H1 (cell line): ENCODE results near the gene CDR2. TPM values are rescaled to one million over a fixed set of nuclear protein-coding genes. Genes with fewer than 3 reads are reported as not detected.

Experiments
- CTCF ChIA-PET: fragments of 300-600 bp; sonication (Branson Sonifier 250); formaldehyde crosslinking; loops from one replicate; lab custom pipeline; 2021; ENCODE audit not compliant: partially characterized antibody; lab: Charles Lee
- POLR2A ChIA-PET: fragments of 300-600 bp; sonication (Branson Sonifier 250); formaldehyde crosslinking; loops from one replicate; lab custom pipeline; 2021; ENCODE audit warnings: inconsistent platforms; ENCODE audit not compliant: partially characterized antibody; lab: Charles Lee
- DNase-seq, 2 experiments: peaks; one replicate each; pipeline versions ENCODE4 v3.0.0 to v3.0.0-alpha.2; 2010 to 2022; ENCODE audit warnings: low spot score in 2 of 2, low read depth in 1 of 2, mixed read lengths in 1 of 2
- FAIRE-seq: peaks from 2 replicates; lab custom pipeline; 2011; peaks lifted over from hg19 to GRCh38; lab: Jason Lieb, UNC
- H2AFZ ChIP-seq: 2 replicates; pipeline ENCODE4 v1.8.1; 2012; ENCODE audit warnings: low read length, inconsistent platforms
- H2AK5ac ChIP-seq: 2 replicates; pipeline ENCODE4 v1.6.1; 2013; ENCODE audit warnings: low read depth, low read length
- H2BK120ac ChIP-seq: replicated peaks from 2 replicates; pipeline ENCODE3; 2013; ENCODE audit warnings: low read depth, low read length, inconsistent platforms
- H2BK12ac ChIP-seq: 2 replicates; pipeline ENCODE4 v1.6.1; 2013; ENCODE audit warnings: low read depth, low read length
- H2BK15ac ChIP-seq: 2 replicates; pipeline ENCODE4 v1.6.1; 2013; ENCODE audit warnings: low read length
- H2BK20ac ChIP-seq: 2 replicates; pipeline ENCODE4 v1.6.1; 2013; ENCODE audit warnings: low read length
- H2BK5ac ChIP-seq: 2 replicates; pipeline ENCODE4 v1.6.1; 2013; ENCODE audit warnings: low read depth, low read length
- H3K14ac ChIP-seq: 2 replicates; pipeline ENCODE4 v1.6.1; 2013; ENCODE audit warnings: inconsistent platforms; ENCODE audit not compliant: insufficient read length
- H3K18ac ChIP-seq: 2 replicates; pipeline ENCODE4 v1.6.1; 2013; ENCODE audit warnings: low read length; ENCODE audit errors: extremely low read depth
- H3K23ac ChIP-seq: 2 replicates; pipeline ENCODE4 v1.6.1; 2013; ENCODE audit warnings: inconsistent platforms; ENCODE audit not compliant: insufficient read length
- H3K23me2 ChIP-seq: 2 replicates; pipeline ENCODE4 v1.6.1; 2013; ENCODE audit warnings: low read depth, low read length
- H3K27ac ChIP-seq: 2 replicates; pipeline ENCODE4 v1.6.1; 2011; ENCODE audit warnings: low read depth, low read length, inconsistent platforms
- H3K27me3 ChIP-seq, 4 experiments: replicated peaks in 1 of 4; 1 replicate in 1 of 4; 2 replicates in 3 of 4; pipeline versions ENCODE4 v1.6.1 to v1.8.1; 2011 to 2013; ENCODE audit warnings: low read length in 3 of 4, mild to moderate bottlenecking in 3 of 4, inconsistent platforms in 2 of 4, mixed read lengths in 2 of 4, moderate library complexity in 1 of 4; ENCODE audit not compliant: control insufficient read depth in 3 of 4, insufficient read depth in 3 of 4; ENCODE audit errors: extremely low read depth in 1 of 4
- H3K36me3 ChIP-seq, 4 experiments: 2 replicates each; pipeline versions ENCODE4 v1.6.1 to v1.8.1; 2011 to 2013; ENCODE audit warnings: mild to moderate bottlenecking in 4 of 4, low read length in 3 of 4, moderate library complexity in 2 of 4, control low read depth in 1 of 4, inconsistent platforms in 1 of 4; ENCODE audit not compliant: insufficient read depth in 4 of 4, control insufficient read depth in 2 of 4
- H3K4ac ChIP-seq: replicated peaks from 2 replicates; pipeline ENCODE3; 2013; ENCODE audit warnings: low read length, low read depth, mixed read lengths, inconsistent platforms; ENCODE audit not compliant: insufficient read length
- H3K4me1 ChIP-seq, 4 experiments: replicated peaks in 1 of 4; 1 replicate in 1 of 4; 2 replicates in 3 of 4; pipeline versions ENCODE4 v1.6.1 to v1.8.1; 2011 to 2013; ENCODE audit warnings: low read length in 3 of 4, inconsistent platforms in 2 of 4, mixed read lengths in 1 of 4; ENCODE audit not compliant: insufficient read depth in 4 of 4, control insufficient read depth in 3 of 4
- H3K4me2 ChIP-seq, 2 experiments: 2 replicates each; pipeline versions ENCODE4 v1.6.1 to v1.8.1; 2011 to 2013; ENCODE audit warnings: low read depth in 2 of 2, low read length in 2 of 2, control low read depth in 1 of 2, inconsistent platforms in 1 of 2, mild to moderate bottlenecking in 1 of 2; ENCODE audit not compliant: insufficient read depth in 1 of 2
- H3K4me3 ChIP-seq, 4 experiments: fragments of 200-600, 300-600 bp in 1 of 4; sonication (generic), shearing (Covaris generic), sonication (Bioruptor Twin) in 1 of 4; 2 replicates each; pipeline versions ENCODE4 v1.5.1 to v1.8.1; 2011 to 2016; ENCODE audit warnings: low read length in 4 of 4, low read depth in 3 of 4, control low read depth in 2 of 4, inconsistent platforms in 2 of 4, mild to moderate bottlenecking in 2 of 4, mixed read lengths in 1 of 4, moderate library complexity in 1 of 4; ENCODE audit not compliant: insufficient read depth in 2 of 4; ENCODE audit errors: extremely low read depth in 1 of 4
- H3K56ac ChIP-seq: replicated peaks from 2 replicates; pipeline ENCODE3; 2013; ENCODE audit warnings: low read depth, mild to moderate bottlenecking, mixed read lengths, low read length, inconsistent platforms; ENCODE audit not compliant: insufficient read length
- H3K79me1 ChIP-seq: 2 replicates; pipeline ENCODE4 v1.6.1; 2013; ENCODE audit warnings: low read depth, low read length, control low read depth
- H3K79me2 ChIP-seq, 2 experiments: 2 replicates each; pipeline versions ENCODE4 v1.6.1 to v1.8.1; 2012 to 2013; ENCODE audit warnings: low read length in 2 of 2, mild to moderate bottlenecking in 2 of 2, inconsistent platforms in 1 of 2; ENCODE audit not compliant: insufficient read depth in 2 of 2, control insufficient read depth in 1 of 2
- H3K9ac ChIP-seq, 4 experiments: replicated peaks in 1 of 4; 1 replicate in 1 of 4; 2 replicates in 3 of 4; pipeline versions ENCODE4 v1.6.1 to v1.8.1; 2011 to 2013; ENCODE audit warnings: low read depth in 3 of 4, low read length in 3 of 4, control low read depth in 2 of 4, mild to moderate bottlenecking in 2 of 4, moderate library complexity in 2 of 4, inconsistent platforms in 1 of 4; ENCODE audit errors: extremely low read depth in 1 of 4
- H3K9me3 ChIP-seq, 2 experiments: 2 replicates each; pipeline versions ENCODE4 v1.6.1 to v1.8.1; 2012 to 2013; ENCODE audit warnings: mild to moderate bottlenecking in 2 of 2, moderate library complexity in 2 of 2, control low read depth in 1 of 2, inconsistent platforms in 1 of 2, low read depth in 1 of 2, low read length in 1 of 2, mixed read lengths in 1 of 2; ENCODE audit not compliant: insufficient read depth in 2 of 2
- H4K20me1 ChIP-seq, 2 experiments: replicated peaks in 1 of 2; 2 replicates each; pipeline versions ENCODE3 to v1.8.1; 2011 to 2013; ENCODE audit warnings: inconsistent platforms in 2 of 2, low read length in 2 of 2, mild to moderate bottlenecking in 1 of 2; ENCODE audit not compliant: insufficient read depth in 2 of 2, control insufficient read depth in 1 of 2
- H4K5ac ChIP-seq: 2 replicates; pipeline ENCODE4 v1.6.1; 2013; ENCODE audit warnings: low read length, low read depth, mixed read lengths, inconsistent platforms; ENCODE audit not compliant: insufficient read length
- H4K8ac ChIP-seq: 2 replicates; pipeline ENCODE4 v1.8.0; 2013; ENCODE audit warnings: mild to moderate bottlenecking, moderate library complexity, low read length, inconsistent platforms; ENCODE audit not compliant: insufficient read depth; ENCODE audit errors: extremely low read depth
- H4K91ac ChIP-seq: replicated peaks from 2 replicates; pipeline ENCODE3; 2013; ENCODE audit warnings: low read length, mixed read lengths, inconsistent platforms; ENCODE audit not compliant: insufficient read length
- CBX5 ChIP-seq: fragments of 300-800, 300-1000 bp; sonication (generic); IDR thresholded peaks from 2 replicates; pipeline ENCODE4 v1.7.1; 2016; ENCODE audit warnings: antibody characterized with exemption, low read length, low read depth
- CREB1 ChIP-seq: IDR thresholded peaks from 2 replicates; pipeline ENCODE4 v1.6.1; 2012; ENCODE audit warnings: inconsistent platforms
- EP300 ChIP-seq, 2 experiments: IDR thresholded peaks; 1 replicate in 1 of 2; 2 replicates in 1 of 2; pipeline ENCODE4 v1.6.1; 2011 to 2012; ENCODE audit warnings: low read depth in 2 of 2, low read length in 2 of 2, mild to moderate bottlenecking in 2 of 2, borderline replicate concordance in 1 of 2, inconsistent platforms in 1 of 2, moderate library complexity in 1 of 2
- RXRA ChIP-seq: IDR thresholded peaks from 2 replicates; pipeline ENCODE4 v1.6.1; 2011; ENCODE audit warnings: low read depth, mild to moderate bottlenecking, low read length, moderate library complexity; ENCODE audit not compliant: insufficient read depth
- WGBS, 2 experiments: shearing (Covaris generic) in 1 of 2; methylation state at CpG; one replicate each; pipeline versions ENCODE4 v1.1.6 to v1.1.7; 2013 to 2015; ENCODE audit warnings: low lambda C conversion rate in 2 of 2, mixed read lengths in 2 of 2, inconsistent platforms in 1 of 2, low coverage in 1 of 2, missing lambda C conversion rate in 1 of 2; ENCODE audit not compliant: insufficient replicate concordance in 2 of 2, insufficient coverage in 1 of 2, insufficient read length in 1 of 2; ENCODE audit errors: extremely low coverage in 1 of 2, missing lambda C conversion rate in 1 of 2; 5-methylcytosine and 5-hydroxymethylcytosine counted together
- polyA plus RNA-seq, 7 experiments: library from polyadenylated mRNA; depleted of rRNA in 3 of 7; stranded (reverse) in 5 of 7; unstranded in 2 of 7; fragments of >200 nt in 5 of 7; fragments of 200-250 nt in 2 of 7; gene quantifications; 1 replicate in 5 of 7; 2 replicates in 1 of 7; 4 replicates in 1 of 7; pipeline versions ENCODE4 v1.2.1 to v1.2.3, GENCODE V29; 2011 to 2013; ENCODE audit warnings: missing spikeins in 2 of 7, mixed read lengths in 2 of 7
- total RNA-seq: library from RNA; stranded (reverse); fragmentation: NEBNext Ultra II Directional; extraction: Animal tissue kit (Norgen Biotek cat#: 25700); gene quantifications from 2 replicates; pipeline ENCODE4 v1.2.1, GENCODE V29; 2021

CDR2 gene
- total and polyA plus RNA-seq, 2 of the 8 experiments (the other 6 are each of a cell fraction or from before 2014, with no cell fraction given), result 16.3 to 34.9 TPM

DNA sequence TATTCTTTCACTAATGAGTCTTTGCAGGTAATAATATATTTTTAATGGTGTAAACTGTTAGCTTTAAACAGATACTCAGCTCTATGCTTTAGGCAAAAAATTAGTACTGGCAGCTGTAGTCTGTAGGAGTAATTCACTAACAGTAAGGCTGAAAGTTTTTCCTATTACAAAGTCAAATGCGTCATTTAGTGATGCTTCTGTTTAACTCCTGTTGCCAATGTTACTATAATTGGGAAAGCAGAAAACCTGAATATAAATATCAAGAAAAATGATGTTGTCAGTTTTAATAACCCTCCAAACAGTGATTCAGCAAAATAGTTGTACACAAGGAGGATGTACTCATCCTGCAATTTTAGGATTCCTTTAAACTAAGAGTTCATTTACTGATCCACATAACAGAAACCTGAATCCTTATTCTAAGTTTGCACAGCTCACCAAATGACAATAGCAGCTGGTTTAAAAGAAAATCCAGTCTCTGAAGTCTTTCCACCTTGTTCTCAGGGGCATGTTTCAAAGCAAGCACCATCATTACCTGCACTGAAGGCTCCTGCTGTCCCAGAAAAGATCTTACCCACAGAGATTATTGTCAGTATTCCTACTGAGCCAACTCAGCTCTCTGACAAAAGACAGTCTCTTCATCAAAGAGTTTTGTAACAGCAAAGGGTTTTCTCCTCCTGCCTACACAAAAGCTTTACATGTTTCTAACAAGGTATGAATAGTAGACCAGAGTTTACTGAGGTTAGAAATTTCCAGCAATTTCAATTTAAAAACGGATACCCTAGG lies 4.2 kb downstream of the CDR2 start:
- TF ChIP-seq EP300 (IDR thresholded peaks at IDR 0.05; ENCODE audit: borderline replicate concordance in 1 of 2, low read depth in 2 of 2, low read length in 2 of 2) (no peak), CREB1 (no peak), CBX5 (no peak), RXRA (no peak)
- Histone ChIP-seq H2BK120ac (no peak overlapping the region), H2BK12ac (no peak overlapping the region), H3K23ac (no peak overlapping the region), H4K20me1 (peaks cover 0 to 14% of the 10 kb centered on the region in 2 experiments), H2AFZ (no peak overlapping the region), H2AK5ac (no peak overlapping the region), H3K79me2 (peaks cover 14 to 81% of the 10 kb centered on the region in 2 experiments), H3K36me3 (no peaks in the 10 kb centered on the region; a peak in 1 of 8 replicates), H4K8ac (no peak overlapping the region), H3K9ac (no peak overlapping the region), H2BK20ac (no peak overlapping the region), H3K4ac (no peak overlapping the region), H3K4me2 (no peak overlapping the region; a peak in 1 of 4 replicates), H3K18ac (no peak overlapping the region), H3K27ac (no peak overlapping the region), H3K14ac (no peak overlapping the region), H3K23me2 (peaks cover 10% of the 10 kb centered on the region), H2BK5ac (no peak overlapping the region), H3K9me3 (no peaks in the 10 kb centered on the region), H3K79me1 (peaks cover 19% of the 10 kb centered on the region), H4K5ac (no peak overlapping the region), H3K56ac (no peak overlapping the region), H4K91ac (no peak overlapping the region), H2BK15ac (no peak overlapping the region), H3K4me1 (peaks cover 0 to 7% (median 5%) of the 10 kb centered on the region in 4 experiments; a peak in 5 of 7 replicates), H3K4me3 (no peak overlapping the region), H3K27me3 (no peaks in the 10 kb centered on the region; a peak in 2 of 7 replicates)
- WGBS, 2 experiments, result 71% methylated on average over 2 of the region's 2 CpGs; no CpG with 5 or more reads in 1 of the 2 experiments
- POLR2A ChIA-PET, result interaction anchor here (0.6 to 1.6 kb wide), 3 partner anchors 17 to 1222 kb away, joined by 3 to 4 read pairs (median 3); no protein-coding TSS in a partner anchor
- CTCF ChIA-PET, result interaction anchor here (0.9 kb wide), 1 partner anchor 52 kb away, joined by 3 read pairs; no protein-coding TSS in a partner anchor
- DNase-seq, result no peak
- no peak for FAIRE-seq
